22Rv1 (cell line): ENCODE results near the gene HLX.

Source experiments
- H3K27ac ChIP-seq: fragments of 450-650 bp; 2 replicates; pipeline ENCODE4 v1.5.1; 2017
- CTCF ChIP-seq: fragments of 450-650 bp; IDR thresholded peaks from 2 replicates; pipeline ENCODE4 v1.5.1; 2017; ENCODE audit warnings: mild to moderate bottlenecking
- ZFX ChIP-seq: fragments of 450-650 bp; IDR thresholded peaks from 2 replicates; pipeline ENCODE4 v1.6.1; 2017; ENCODE audit warnings: antibody characterized with exemption, borderline replicate concordance

Gene HLX

DNA sequence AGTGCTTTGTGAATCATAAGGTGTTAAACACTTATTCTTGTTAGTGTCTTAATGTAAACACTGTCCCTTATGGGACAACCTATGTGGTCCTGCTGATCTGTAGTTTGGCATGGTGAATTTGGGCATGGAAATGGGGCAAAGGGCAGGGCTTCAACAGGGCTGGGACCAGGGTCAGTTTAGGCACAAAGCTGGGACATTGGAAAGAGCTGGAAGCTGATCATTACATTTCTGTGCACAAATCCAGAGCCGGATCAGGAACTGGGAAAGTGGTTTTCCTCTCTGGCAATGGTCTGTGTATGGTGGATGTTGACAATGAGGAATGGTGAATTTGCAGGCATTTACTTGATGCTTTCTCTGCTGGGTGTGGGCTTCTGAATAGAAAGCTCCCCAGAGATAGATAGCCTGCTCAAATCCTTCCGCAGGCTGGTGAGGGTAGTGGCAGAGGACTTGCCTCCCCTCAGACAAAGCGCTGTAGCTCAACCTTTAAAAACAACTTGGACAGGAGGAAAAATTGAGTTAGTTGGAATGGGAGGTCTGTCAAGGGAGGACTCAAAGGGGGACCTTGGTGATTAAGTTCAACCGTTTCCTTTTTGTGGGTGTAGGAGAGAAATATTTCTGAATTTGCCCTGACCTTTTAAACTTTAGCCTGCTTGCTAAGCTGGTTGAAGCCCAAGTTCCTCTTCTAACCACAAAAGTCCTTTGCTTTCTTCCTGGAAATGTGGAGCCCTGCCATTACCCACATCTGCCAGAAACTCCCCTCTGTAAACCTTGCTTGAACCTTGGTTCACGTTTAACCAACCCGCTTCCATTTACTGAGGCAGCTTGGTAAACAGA lies 35.3 kb downstream of the HLX start:
- no peak overlapping the region for H3K27ac ChIP-seq
- no peak for TF ChIP-seq ZFX
- no peak for TF ChIP-seq CTCF

- no peak overlapping the region for H3K27ac ChIP-seq
- no peak for TF ChIP-seq ZFX
- no peak for TF ChIP-seq CTCF
These were observed 35.8 kb downstream of the HLX start for GRCh38 chr1:220915117-220915440.

DNA sequence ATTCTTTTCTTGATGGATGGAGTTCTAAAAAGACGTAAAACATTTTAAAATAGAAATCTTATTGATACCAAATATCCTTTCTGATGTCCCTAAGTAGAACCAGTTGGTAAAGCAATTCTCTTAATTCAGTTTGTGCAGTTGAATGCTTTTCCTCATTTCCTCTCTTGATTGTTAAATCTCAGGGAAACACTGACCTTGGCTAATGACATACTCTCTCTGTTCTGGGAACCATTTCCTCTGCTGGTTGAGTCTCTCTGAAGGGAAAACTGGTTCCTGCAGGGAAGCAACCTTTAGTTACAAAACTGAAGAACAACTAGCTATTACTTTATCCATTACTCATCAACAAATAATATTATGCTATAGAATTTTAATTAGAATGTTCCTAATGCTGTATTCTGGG lies 36.7 kb downstream of the HLX start:
- no peak overlapping the region for H3K27ac ChIP-seq

GRCh38 chr1:220917101-220917500 lies 37.9 kb downstream of the HLX start:
- TF ChIP-seq ZFX (no peak), CTCF (no peak)
- H3K27ac ChIP-seq: no peak overlapping the region

More for the DNA sequence above, 36.7 kb downstream of the HLX start:
- TF ChIP-seq CTCF: no peak
- no peak for TF ChIP-seq ZFX

GRCh38 chr1:220917535-220918209 lies 38.4 kb downstream of the HLX start:
- H3K27ac ChIP-seq: peak overlapping the region; percentile 14
- TF ChIP-seq CTCF: no peak
- no peak for TF ChIP-seq ZFX

GRCh38 chr1:220918285-220918951 lies 39.2 kb downstream of the HLX start:
- H3K27ac ChIP-seq: peak overlapping the region; percentile 14
- no peak for TF ChIP-seq ZFX
- TF ChIP-seq CTCF: no peak; the same call in 1 of the 2 replicates
